KMS-11 (cell line): Measurements from ENCODE around the gene EPS8L1.

ENCODE experiments used
- H2AFZ ChIP-seq: fragments of 200-600 bp; sonication (generic); 2 replicates; pipeline ENCODE4 v1.6.1; 2016; ENCODE audit warnings: antibody characterized with exemption, mixed run types, low read depth
- H3K27ac ChIP-seq: fragments of 200-600 bp; sonication (generic); 2 replicates; pipeline ENCODE4 v1.6.1; 2016; ENCODE audit warnings: mild to moderate bottlenecking, mixed run types
- H3K27me3 ChIP-seq: fragments of 200-600 bp; sonication (generic); 2 replicates; pipeline ENCODE4 v1.6.1; 2017; ENCODE audit warnings: mild to moderate bottlenecking, low read depth, mixed run types, moderate library complexity; ENCODE audit not compliant: insufficient read depth
- H3K36me3 ChIP-seq: fragments of 200-600 bp; sonication (generic); 2 replicates; pipeline ENCODE4 v1.6.1; 2017; ENCODE audit warnings: mild to moderate bottlenecking, mixed run types; ENCODE audit not compliant: insufficient read depth
- H3K4me1 ChIP-seq: fragments of 200-600 bp; sonication (generic); 2 replicates; pipeline ENCODE4 v1.6.1; 2016; ENCODE audit warnings: mild to moderate bottlenecking, low read depth, mixed run types; ENCODE audit not compliant: poor library complexity, severe bottlenecking
- H3K4me2 ChIP-seq: fragments of 200-600 bp; sonication (generic); 2 replicates; pipeline ENCODE4 v1.7.0; 2016; ENCODE audit warnings: mild to moderate bottlenecking, mixed run types
- H3K4me3 ChIP-seq: fragments of 200-600 bp; sonication (generic); IDR thresholded peaks from 2 replicates; pipeline ENCODE4 v1.6.1; 2017; ENCODE audit warnings: low read depth, low read length, mixed read lengths; ENCODE audit not compliant: insufficient read depth
- H3K79me2 ChIP-seq: fragments of 200-600 bp; sonication (generic); 2 replicates; pipeline ENCODE4 v1.6.1; 2016; ENCODE audit warnings: low read depth, mixed run types; ENCODE audit not compliant: insufficient read depth
- H3K9ac ChIP-seq: fragments of 200-600 bp; sonication (generic); 2 replicates; pipeline ENCODE4 v1.6.1; 2016; ENCODE audit warnings: mild to moderate bottlenecking, mixed run types
- H4K20me1 ChIP-seq: fragments of 200-600 bp; sonication (generic); 2 replicates; pipeline ENCODE4 v1.6.1; 2016; ENCODE audit warnings: mild to moderate bottlenecking, mixed run types; ENCODE audit not compliant: insufficient read depth
- TF ChIP-seq, protein P1 (sequence below): fragments of 200-600 bp; sonication (generic); conservative IDR thresholded peaks from 2 replicates; pipeline ENCODE4 v1.6.1; 2017; ENCODE audit warnings: low read depth, mild to moderate bottlenecking, antibody characterized with exemption, low read length, moderate library complexity, mixed read lengths

EPS8L1 gene

GRCh38 chr19:55134736-55135135, 59.1 kb downstream of the EPS8L1 start:
- peaks cover 88% of the 10 kb centered on the region for H3K27me3 ChIP-seq
- H4K20me1 ChIP-seq, result no peaks in the 10 kb centered on the region
- no peak overlapping the region for H2AFZ ChIP-seq
- H3K79me2 ChIP-seq, result no peaks in the 10 kb centered on the region
- no peak overlapping the region for H3K27ac ChIP-seq
- no peak overlapping the region for H3K4me3 ChIP-seq
- no peak overlapping the region for H3K9ac ChIP-seq
- H3K4me2 ChIP-seq, result no peak overlapping the region
- no peaks in the 10 kb centered on the region for H3K36me3 ChIP-seq
- no peaks in the 10 kb centered on the region for H3K4me1 ChIP-seq
- TF ChIP-seq, protein P1, sequence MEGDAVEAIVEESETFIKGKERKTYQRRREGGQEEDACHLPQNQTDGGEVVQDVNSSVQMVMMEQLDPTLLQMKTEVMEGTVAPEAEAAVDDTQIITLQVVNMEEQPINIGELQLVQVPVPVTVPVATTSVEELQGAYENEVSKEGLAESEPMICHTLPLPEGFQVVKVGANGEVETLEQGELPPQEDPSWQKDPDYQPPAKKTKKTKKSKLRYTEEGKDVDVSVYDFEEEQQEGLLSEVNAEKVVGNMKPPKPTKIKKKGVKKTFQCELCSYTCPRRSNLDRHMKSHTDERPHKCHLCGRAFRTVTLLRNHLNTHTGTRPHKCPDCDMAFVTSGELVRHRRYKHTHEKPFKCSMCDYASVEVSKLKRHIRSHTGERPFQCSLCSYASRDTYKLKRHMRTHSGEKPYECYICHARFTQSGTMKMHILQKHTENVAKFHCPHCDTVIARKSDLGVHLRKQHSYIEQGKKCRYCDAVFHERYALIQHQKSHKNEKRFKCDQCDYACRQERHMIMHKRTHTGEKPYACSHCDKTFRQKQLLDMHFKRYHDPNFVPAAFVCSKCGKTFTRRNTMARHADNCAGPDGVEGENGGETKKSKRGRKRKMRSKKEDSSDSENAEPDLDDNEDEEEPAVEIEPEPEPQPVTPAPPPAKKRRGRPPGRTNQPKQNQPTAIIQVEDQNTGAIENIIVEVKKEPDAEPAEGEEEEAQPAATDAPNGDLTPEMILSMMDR, result no peak

DNA sequence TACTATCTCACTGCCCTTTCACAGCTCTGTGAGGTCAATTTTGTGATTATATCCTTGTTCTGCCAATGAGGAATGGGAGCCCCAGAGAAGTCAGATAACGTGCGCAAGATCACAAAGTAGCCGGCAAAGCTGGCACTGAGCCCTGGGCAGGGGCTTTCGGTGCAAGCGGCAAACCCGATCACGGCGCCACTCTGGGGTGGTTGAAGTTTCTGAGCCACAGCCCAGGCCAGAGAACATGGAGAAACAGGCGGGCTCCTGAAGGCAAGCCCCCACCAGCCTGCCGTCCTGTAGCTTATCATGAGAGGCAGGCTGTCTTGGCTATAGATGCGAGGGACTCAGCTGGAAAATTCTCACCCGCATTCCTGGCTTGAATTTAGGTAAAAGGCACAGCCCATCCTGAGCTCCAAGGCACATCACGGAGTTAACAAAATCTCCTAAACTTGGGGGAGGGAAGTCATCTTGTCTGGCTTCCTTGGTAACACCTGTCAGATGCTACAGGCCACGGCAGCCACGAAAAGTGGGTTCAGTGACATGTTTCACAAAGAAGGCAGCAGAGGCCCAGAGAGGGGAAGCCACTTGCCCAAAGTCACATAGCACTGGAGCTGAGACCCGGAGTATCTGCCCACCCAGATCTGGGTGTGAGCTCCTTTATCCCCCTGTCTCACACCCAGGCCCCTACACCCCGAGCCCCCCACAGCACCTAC, 60.9 kb downstream of the EPS8L1 start:
- no peak overlapping the region for H3K4me2 ChIP-seq
- TF ChIP-seq, protein P1, result no peak
- H4K20me1 ChIP-seq, result no peaks in the 10 kb centered on the region
- H3K27ac ChIP-seq, result no peak overlapping the region
- no peak overlapping the region for H3K4me3 ChIP-seq
- peaks cover 87% of the 10 kb centered on the region for H3K27me3 ChIP-seq
- H3K9ac ChIP-seq, result no peak overlapping the region
- no peaks in the 10 kb centered on the region for H3K36me3 ChIP-seq
- peaks cover 2% of the 10 kb centered on the region for H3K4me1 ChIP-seq
- H3K79me2 ChIP-seq, result no peaks in the 10 kb centered on the region
- no peak overlapping the region for H2AFZ ChIP-seq
